ENCODE measurements around the gene GJD3. TPM values are rescaled to one million over a fixed set of nuclear protein-coding genes. Genes with fewer than 3 reads are reported as not detected.

GJD3 gene
- total RNA-seq, 2 experiments from 2014 or later: not detected

GRCh38 chr17:40318830-40319391 is 45.6 kb downstream of the GJD3 start:
- peak; percentile 52 for DNase-seq

GRCh38 chr17:40317880-40318829 is 46.4 kb downstream of the GJD3 start:
- peaks cover 82% of the 10 kb centered on the region for H3K4me1 Mint-ChIP-seq
- peak; percentile 77 for ATAC-seq
- CTCF ChIA-PET: interaction anchor here (0.7 to 31.0 kb wide), 20 partner anchors 9 to 1330 kb away, joined by 3 to 433 read pairs (median 7); partner anchors contain the start of gene RARA
- H3K36me3 Mint-ChIP-seq: peaks cover 3% of the 10 kb centered on the region
- peak; percentile 95 for DNase-seq
- peak overlapping the region; percentile 88 for H3K27ac Mint-ChIP-seq
- H3K4me3 Mint-ChIP-seq: peak overlapping the region; percentile 94
- no peaks in the 10 kb centered on the region for H3K9me3 Mint-ChIP-seq (ENCODE audit: low read depth)
- no peaks in the 10 kb centered on the region for H3K27me3 Mint-ChIP-seq

More at GRCh38 chr17:40318830-40319391, 45.6 kb downstream of the GJD3 start:
- H3K27ac Mint-ChIP-seq: peak overlapping the region; percentile 88
- no peaks in the 10 kb centered on the region for H3K9me3 Mint-ChIP-seq (ENCODE audit: low read depth)
- peaks cover 82% of the 10 kb centered on the region for H3K4me1 Mint-ChIP-seq
- no peaks in the 10 kb centered on the region for H3K27me3 Mint-ChIP-seq
- ATAC-seq: no peak
- peak overlapping the region; percentile 94 for H3K4me3 Mint-ChIP-seq
- peaks cover 3% of the 10 kb centered on the region for H3K36me3 Mint-ChIP-seq
- CTCF ChIA-PET: interaction anchor here (0.8 to 4.6 kb wide), 9 partner anchors 8 to 1329 kb away, joined by 3 to 51 read pairs (median 12); no protein-coding TSS in a partner anchor

- ATAC-seq (no peak), DNase-seq (peak; percentile 73)
- Mint-ChIP-seq H3K36me3 (peaks cover 3% of the 10 kb centered on the region), H3K27me3 (no peaks in the 10 kb centered on the region), H3K4me1 (peaks cover 82% of the 10 kb centered on the region), H3K27ac (peak overlapping the region; percentile 88), H3K9me3 (ENCODE audit: low read depth) (no peaks in the 10 kb centered on the region), H3K4me3 (peak overlapping the region; percentile 94)
- CTCF ChIA-PET: interaction anchor here (0.7 to 31.0 kb wide), 15 partner anchors 9 to 280 kb away, joined by 3 to 433 read pairs (median 5); partner anchors contain the start of gene RARA
Measured at GRCh38 chr17:40317345-40317873, 47.1 kb downstream of the GJD3 start.

- H3K4me1 Mint-ChIP-seq: peaks cover 83% of the 10 kb centered on the region
- CTCF ChIA-PET: interaction anchor here (0.9 to 31.0 kb wide), 16 partner anchors 9 to 281 kb away, joined by 3 to 433 read pairs (median 4); partner anchors contain the start of genes GJD3 and RARA
- no peaks in the 10 kb centered on the region for H3K27me3 Mint-ChIP-seq
- H3K4me3 Mint-ChIP-seq: peak overlapping the region; percentile 94
- H3K27ac Mint-ChIP-seq: no peak overlapping the region
- H3K36me3 Mint-ChIP-seq: peaks cover 3% of the 10 kb centered on the region
- no peaks in the 10 kb centered on the region for H3K9me3 Mint-ChIP-seq (ENCODE audit: low read depth)
- no peak for ATAC-seq
- no peak for DNase-seq
Measured at GRCh38 chr17:40316571-40317344, 47.8 kb downstream of the GJD3 start.

GRCh38 chr17:40315678-40316570 is 48.6 kb downstream of the GJD3 start:
- no peak overlapping the region for H3K4me3 Mint-ChIP-seq
- CTCF ChIA-PET: interaction anchor here (0.9 to 31.0 kb wide), 11 partner anchors 8 to 125 kb away, joined by 3 to 433 read pairs (median 7); partner anchors contain the start of genes GJD3 and RARA

GRCh38 chr17:40315206-40315605 is 49.3 kb downstream of the GJD3 start:
- H3K4me1 Mint-ChIP-seq: peaks cover 78% of the 10 kb centered on the region
- DNase-seq (no peak), ATAC-seq (no peak)
- H3K27ac Mint-ChIP-seq: no peak overlapping the region
- H3K9me3 Mint-ChIP-seq (ENCODE audit: low read depth): no peaks in the 10 kb centered on the region
- CTCF ChIA-PET: interaction anchor here (0.6 to 31.0 kb wide), 11 partner anchors 7 to 1553 kb away, joined by 3 to 433 read pairs (median 4); partner anchors contain the start of genes GJD3 and RARA
- peaks cover 1% of the 10 kb centered on the region for H3K36me3 Mint-ChIP-seq
- H3K27me3 Mint-ChIP-seq: no peaks in the 10 kb centered on the region
- no peak overlapping the region for H3K4me3 Mint-ChIP-seq

More at GRCh38 chr17:40315678-40316570, 48.6 kb downstream of the GJD3 start:
- DNase-seq: no peak
- Mint-ChIP-seq H3K36me3 (peaks cover 2% of the 10 kb centered on the region), H3K27me3 (no peaks in the 10 kb centered on the region), H3K4me1 (peaks cover 84% of the 10 kb centered on the region), H3K27ac (peak overlapping the region; percentile 43), H3K9me3 (ENCODE audit: low read depth) (no peaks in the 10 kb centered on the region)
- ATAC-seq: no peak

- CTCF ChIA-PET: interaction anchor here (0.6 to 31.0 kb wide), 6 partner anchors 11 to 1554 kb away, joined by 3 to 433 read pairs (median 4); no protein-coding TSS in a partner anchor
- Mint-ChIP-seq H3K4me1 (peaks cover 72% of the 10 kb centered on the region), H3K9me3 (ENCODE audit: low read depth) (no peaks in the 10 kb centered on the region), H3K4me3 (no peak overlapping the region), H3K36me3 (peaks cover 1% of the 10 kb centered on the region), H3K27me3 (no peaks in the 10 kb centered on the region), H3K27ac (peak overlapping the region; percentile 13)
- ATAC-seq: no peak
- peak; percentile 82 for DNase-seq
Measured at GRCh38 chr17:40314584-40314956, 50.0 kb downstream of the GJD3 start.

GRCh38 chr17:40313668-40314583 is 50.6 kb downstream of the GJD3 start:
- peaks cover 1% of the 10 kb centered on the region for H3K36me3 Mint-ChIP-seq
- CTCF ChIA-PET: interaction anchor here (1.0 to 31.0 kb wide), 3 partner anchors 10 to 43 kb away, joined by 3 to 433 read pairs (median 53); no protein-coding TSS in a partner anchor
- ATAC-seq: no peak
- H3K9me3 Mint-ChIP-seq (ENCODE audit: low read depth): no peaks in the 10 kb centered on the region
- no peak for DNase-seq
- no peak overlapping the region for H3K4me3 Mint-ChIP-seq
- H3K4me1 Mint-ChIP-seq: peaks cover 66% of the 10 kb centered on the region
- H3K27ac Mint-ChIP-seq: peak overlapping the region; percentile 13
- H3K27me3 Mint-ChIP-seq: no peaks in the 10 kb centered on the region

Data from activated CD8-positive, alpha-beta memory T cell treated with anti-CD3 and anti-CD28 coated beads, Interleukin-2, amount 10 ng/mL, durations not matched to agents 7 days and 5 days (primary cell).